IMR-90 (cell line): ENCODE results near the gene KCTD19. TPM values are rescaled to one million over a fixed set of nuclear protein-coding genes. Genes with fewer than 3 reads are reported as not detected.

ENCODE experiments used
- BHLHE40 ChIP-seq: fragments of 150-350 bp; IDR thresholded peaks from 2 replicates; pipeline ENCODE4 v1.6.1; 2016; ENCODE audit warnings: mild to moderate bottlenecking, low read depth, low read length
- ELK1 ChIP-seq: fragments of 150-350 bp; IDR thresholded peaks from 2 replicates; pipeline ENCODE4 v1.6.1; 2016; ENCODE audit warnings: low read depth, mild to moderate bottlenecking, low read length, moderate library complexity, borderline replicate concordance
- NFE2L2 ChIP-seq: fragments of 150-350 bp; IDR thresholded peaks from 2 replicates; pipeline ENCODE4 v1.6.1; 2016; ENCODE audit warnings: low read depth, mild to moderate bottlenecking, low read length
- RCOR1 ChIP-seq: IDR thresholded peaks from 2 replicates; pipeline ENCODE4 v1.6.1; 2012; ENCODE audit warnings: mild to moderate bottlenecking, low read length, improper control_type of control experiment; ENCODE audit not compliant: insufficient replicate concordance
- RFX5 ChIP-seq: IDR thresholded peaks from 2 replicates; pipeline ENCODE4 v1.8.0; 2012; ENCODE audit warnings: low read depth, mild to moderate bottlenecking, low read length, moderate library complexity
- polyA plus RNA-seq, 3 experiments: library from polyadenylated mRNA; depleted of rRNA; stranded (reverse); fragments of >200 nt; gene quantifications; 2 replicates each; pipeline ENCODE4 v1.2.3, GENCODE V29; 2012; ENCODE audit warnings: low replicate concordance in 1 of 3
- total RNA-seq: library from RNA; depleted of rRNA; stranded (reverse); fragments of >200 nt; gene quantifications from 2 replicates; pipeline ENCODE4 v1.2.3, GENCODE V29; 2012

Gene KCTD19
- total and polyA plus RNA-seq, 2 of the 4 experiments (the other 2 are of a cell fraction) = under 0.01 to 0.07 TPM

- no peak for TF ChIP-seq ELK1
- TF ChIP-seq BHLHE40 = no peak
- TF ChIP-seq NFE2L2 = no peak
- no peak for TF ChIP-seq RCOR1
- TF ChIP-seq RFX5 = no peak
Observed at GRCh38 chr16:67246756-67247191, 79.8 kb downstream of the KCTD19 start (continued).
